GM18861 (cell line): ENCODE data around the gene LRRIQ1.
"Not testable (repeated sequence)": the region's sequence is repeated elsewhere in the genome, so short reads cannot be mapped to it uniquely, and the experiment has no call there.

Experiments
- ATAC-seq: cut with Tn5 transposase; IDR thresholded peaks from one replicate; pipeline ENCODE4 v1.9.1; 2021; ENCODE audit not compliant: unreplicated experiment

Gene LRRIQ1

DNA sequence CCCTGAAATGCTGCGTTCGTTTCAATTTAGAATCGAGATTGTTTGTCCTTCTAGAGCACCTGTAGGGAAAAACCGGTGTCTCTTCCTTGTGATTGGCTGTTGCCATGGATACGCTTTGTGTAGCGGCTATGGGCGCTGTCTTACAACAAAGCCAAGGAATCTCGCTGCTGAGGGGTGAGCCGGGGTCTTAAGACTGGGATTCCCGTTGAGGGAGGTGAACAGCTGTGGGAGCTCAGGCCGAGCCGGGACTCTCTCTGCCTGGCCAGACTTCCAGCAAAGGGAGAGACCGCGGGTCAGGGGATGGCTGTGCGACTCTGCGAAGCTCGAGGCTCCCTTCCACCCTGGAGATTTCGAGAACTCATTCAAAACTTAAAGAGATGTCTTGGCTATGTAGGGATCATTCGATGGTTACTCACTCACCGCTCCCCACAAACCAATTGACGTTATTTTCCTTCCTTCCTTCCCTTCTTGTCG is at the start of gene LRRIQ1, which contains the start of gene TSPAN19:
TSS of gene LRRIQ1 (plus strand) at position 118 of the 474 bp plus-strand sequence. CDS start 1,826 bp downstream, outside the sequence.
TSS of gene TSPAN19 (minus strand) at position 44 of the 474 bp plus-strand sequence. CDS start 6,331 bp downstream, outside the sequence.
- peak; percentile 98 for ATAC-seq

- ATAC-seq = no peak
Observed at GRCh38 chr12:84986586-84986985, 49.6 kb upstream of the LRRIQ1 start.

DNA sequence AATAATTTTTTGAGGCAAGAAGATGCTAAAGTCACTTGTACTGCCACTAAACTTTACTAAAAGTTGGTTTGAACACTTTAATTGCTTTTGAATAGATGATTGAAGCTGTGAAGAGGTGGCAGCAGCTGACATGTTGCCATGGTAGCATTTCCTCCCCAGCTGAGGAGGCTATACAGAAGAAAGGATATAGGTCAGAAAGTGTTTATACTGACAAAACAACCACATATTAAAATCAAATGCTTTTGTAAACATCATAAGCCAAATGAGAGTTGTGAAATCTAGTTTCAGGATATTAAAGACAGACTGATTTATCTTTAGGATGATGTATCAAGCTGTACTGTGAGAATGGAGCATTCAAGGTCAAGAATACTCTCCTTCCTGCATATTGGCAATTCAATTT is 41.7 kb upstream of the LRRIQ1 start:
- no peak for ATAC-seq

GRCh38 chr12:84995641-84996040 is 40.5 kb upstream of the LRRIQ1 start:
- no peak for ATAC-seq

GRCh38 chr12:84996759-84997158 is 39.4 kb upstream of the LRRIQ1 start:
- no peak for ATAC-seq

GRCh38 chr12:84998341-84998740 is 37.8 kb upstream of the LRRIQ1 start:
- ATAC-seq = no peak

- no peak for ATAC-seq
Observed at GRCh38 chr12:85000729-85001128, 35.4 kb upstream of the LRRIQ1 start.

- ATAC-seq = no peak
Observed at GRCh38 chr12:85002778-85003296, 33.3 kb upstream of the LRRIQ1 start.

GRCh38 chr12:85004204-85004603 is 31.9 kb upstream of the LRRIQ1 start:
- ATAC-seq = no peak

DNA sequence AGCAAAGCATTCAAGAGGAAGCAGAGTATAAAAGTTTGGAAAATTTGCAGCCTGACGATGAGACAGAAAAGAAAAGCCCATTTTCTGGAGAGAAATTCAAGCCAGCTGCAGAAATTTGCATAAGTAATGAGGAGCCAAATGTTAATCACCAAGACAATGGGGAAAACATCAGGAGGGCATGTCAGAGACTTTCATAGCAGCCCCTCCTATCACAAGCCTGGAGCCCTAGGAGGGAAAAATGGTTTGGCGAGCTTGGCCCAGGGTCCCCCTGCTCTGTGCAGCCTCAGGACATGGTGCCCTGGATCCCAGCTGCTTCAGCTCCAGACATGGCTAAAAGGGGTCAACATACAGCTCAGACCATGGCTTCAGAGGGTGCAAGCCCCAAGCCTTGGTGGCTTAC is 31.1 kb upstream of the LRRIQ1 start:
- ATAC-seq = not testable (repeated sequence)

DNA sequence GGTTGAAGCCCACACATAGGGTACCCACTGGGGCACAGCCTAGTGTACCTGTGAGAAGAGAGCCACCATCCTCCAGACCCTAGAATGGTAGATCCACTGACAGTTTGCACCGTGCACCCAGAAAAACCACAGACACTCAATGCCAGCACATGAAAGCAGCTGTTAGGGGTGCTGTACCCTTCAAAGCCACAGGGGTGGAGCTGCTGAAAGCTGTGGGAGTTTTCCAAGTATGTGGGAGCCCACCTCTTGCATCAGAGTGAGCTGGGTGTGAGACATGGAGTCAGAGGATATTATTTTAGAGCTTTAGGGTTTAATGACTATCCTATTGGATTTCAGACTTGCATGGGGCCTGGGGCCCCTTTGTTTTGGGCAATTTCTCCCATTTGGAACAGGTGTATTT is 30.5 kb upstream of the LRRIQ1 start:
- ATAC-seq = no peak

DNA sequence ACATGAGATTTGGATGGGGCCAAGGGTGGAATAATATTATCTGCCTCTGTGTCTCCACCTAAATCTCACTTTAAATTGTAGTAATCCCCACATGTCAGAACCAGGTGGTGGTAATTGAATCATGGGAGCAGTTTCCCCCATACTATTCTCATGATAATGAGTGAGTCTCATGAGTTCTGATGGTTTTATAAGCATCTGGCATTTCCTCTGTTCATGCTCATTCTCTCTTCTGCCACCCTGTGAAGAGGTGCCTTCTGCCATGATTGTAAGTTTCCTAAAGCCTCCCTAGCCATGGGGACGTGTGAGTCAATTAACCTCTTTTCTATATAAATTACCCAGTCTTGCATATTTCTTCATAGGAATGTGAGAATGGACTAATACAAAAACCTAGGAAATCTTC is 29.9 kb upstream of the LRRIQ1 start:
- no peak for ATAC-seq

- no peak for ATAC-seq
Observed at GRCh38 chr12:85007836-85008235, 28.3 kb upstream of the LRRIQ1 start.

GRCh38 chr12:85016413-85016812 is 19.7 kb upstream of the LRRIQ1 start:
- no peak for ATAC-seq

DNA sequence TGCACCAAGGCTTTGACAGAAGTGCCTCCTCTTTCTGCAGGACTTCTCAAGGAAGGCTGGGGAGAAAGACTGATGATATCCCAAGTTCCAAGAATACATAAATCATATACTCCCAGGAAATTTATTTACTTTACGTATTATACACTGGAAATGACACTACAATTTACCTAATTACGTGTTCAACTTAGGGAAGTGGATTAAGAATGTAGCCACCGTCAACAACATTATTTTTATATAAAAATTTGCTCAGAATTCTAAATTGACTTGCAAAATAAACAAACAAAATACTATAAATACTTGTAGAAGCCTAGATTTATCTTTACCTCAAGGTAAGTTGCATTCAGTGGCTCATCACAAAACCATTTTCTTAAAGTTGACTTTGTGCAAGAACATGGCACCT is 19.0 kb upstream of the LRRIQ1 start:
- ATAC-seq = no peak

- ATAC-seq = no peak
Observed at GRCh38 chr12:85017618-85018017, 18.5 kb upstream of the LRRIQ1 start.

DNA sequence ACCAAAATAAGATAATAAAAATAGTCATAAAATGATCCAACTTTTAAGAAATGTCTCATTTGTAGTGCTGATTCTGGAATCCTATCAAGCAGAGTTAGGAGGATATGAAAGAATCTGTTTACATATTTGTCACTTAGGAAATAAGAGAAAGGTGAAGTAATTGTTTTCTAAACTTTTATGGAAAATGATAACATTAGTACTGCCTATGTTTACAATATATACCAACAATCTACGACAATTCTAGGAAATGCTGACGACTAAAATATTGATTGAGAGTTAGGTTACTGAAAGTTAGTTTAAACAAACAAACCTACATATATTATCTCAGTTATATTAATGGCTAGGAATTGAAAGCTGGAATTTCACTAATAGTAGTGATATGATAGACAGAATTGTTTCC is 18.1 kb upstream of the LRRIQ1 start:
- ATAC-seq = no peak

- ATAC-seq = peak; percentile 59
Observed at GRCh38 chr12:85029456-85029855, 6.7 kb upstream of the LRRIQ1 start.

DNA sequence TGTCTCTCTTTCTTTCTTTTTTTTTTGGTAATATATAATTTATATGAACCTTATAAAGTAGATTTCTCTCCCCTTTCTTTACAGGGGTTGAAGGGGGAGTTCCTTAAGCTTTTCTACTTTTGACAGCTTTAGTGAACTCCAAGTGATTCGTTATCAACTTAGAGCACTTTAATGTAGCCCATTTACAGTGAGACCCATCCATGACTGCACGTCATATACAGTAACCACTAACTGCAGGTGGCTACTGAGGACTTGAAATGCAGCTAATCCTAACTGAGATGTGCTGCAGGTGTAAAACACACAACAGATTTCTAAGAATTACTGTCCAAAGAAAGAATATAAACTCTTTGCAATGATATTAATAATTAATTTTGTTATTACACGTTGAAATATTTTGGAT is 582 bp downstream of the LRRIQ1 start:
- no peak for ATAC-seq

GRCh38 chr12:85041395-85041794 is 5.2 kb downstream of the LRRIQ1 start:
- no peak for ATAC-seq

DNA sequence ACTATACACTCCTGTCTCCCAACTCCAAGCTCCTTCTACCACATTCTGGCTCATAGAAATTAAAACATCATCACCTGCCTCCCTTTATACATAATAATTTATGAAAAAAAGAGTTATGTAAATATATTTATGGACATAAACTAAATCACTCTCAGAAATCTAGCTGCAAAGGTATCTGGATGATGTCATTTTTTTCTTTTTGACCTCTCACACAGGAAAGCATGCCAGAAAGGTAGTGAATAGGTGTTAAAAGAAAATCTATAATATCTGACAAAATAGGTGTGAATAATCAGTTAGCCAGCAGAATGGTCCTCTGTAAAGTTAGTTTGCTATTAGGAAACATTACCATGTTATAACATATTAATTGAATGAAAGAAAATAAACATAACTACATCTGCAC is 7.7 kb downstream of the LRRIQ1 start:
- no peak for ATAC-seq

DNA sequence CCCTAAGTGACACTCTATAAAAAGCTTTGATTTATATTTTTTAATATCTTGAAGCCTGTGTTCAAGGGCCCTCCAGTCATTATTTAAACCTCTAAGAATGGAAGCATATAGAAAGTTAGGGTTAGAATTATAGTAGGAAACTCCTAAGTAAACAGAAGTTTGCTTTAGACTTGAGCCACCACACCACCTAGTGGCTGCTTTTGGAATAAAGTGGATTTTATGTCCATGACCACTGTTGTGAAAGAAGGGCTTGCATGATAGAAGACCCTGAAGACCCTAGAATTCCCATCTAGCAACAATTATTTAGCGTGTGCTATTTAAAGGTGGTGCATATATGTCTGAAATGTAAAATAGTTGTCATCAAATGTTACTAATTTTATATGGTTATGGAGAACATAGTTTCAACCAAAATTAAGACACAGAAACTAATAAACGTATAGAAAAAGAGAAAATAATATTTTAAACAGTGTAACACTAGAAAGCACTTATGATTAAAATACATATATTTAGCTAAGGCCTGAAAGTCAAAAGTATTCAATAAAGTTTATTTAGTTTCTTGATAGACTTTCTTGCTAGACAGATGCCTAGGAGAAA is 21.3 kb downstream of the LRRIQ1 start:
- ATAC-seq = peak; percentile 81

DNA sequence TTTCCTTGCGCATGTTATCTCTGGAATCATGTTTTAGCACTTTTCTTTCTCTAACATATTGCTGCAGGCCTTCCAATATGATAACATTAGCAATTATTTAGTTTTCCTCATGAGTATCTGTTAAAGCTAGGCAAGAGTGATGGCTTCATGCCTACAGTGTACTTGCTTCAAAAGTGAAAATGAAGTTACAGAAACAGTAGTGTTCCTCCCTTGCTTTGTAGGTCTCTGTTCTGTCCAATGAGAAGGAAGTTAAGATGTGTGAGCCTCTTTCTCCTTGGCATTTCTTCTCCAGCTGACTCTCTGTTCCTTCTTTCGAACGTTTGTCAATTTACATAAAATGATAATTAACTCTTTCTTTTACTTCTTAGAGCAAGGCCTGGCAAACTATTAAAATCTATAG is 22.2 kb downstream of the LRRIQ1 start:
- ATAC-seq = no peak
